ENCODE results near the gene PLPP7.

- TF ChIP-seq CTCF (IDR thresholded peaks at IDR 0.05) (no peak), EZH2phosphoT487 (IDR thresholded peaks at IDR 0.05) (no peak)
Observed at GRCh38 chr9:131284856-131285255, 4.7 kb upstream of the PLPP7 start.

Data from neural progenitor cell (in vitro differentiated cells).